ENCODE results near the gene TFDP2.

- TF ChIP-seq, protein P1, sequence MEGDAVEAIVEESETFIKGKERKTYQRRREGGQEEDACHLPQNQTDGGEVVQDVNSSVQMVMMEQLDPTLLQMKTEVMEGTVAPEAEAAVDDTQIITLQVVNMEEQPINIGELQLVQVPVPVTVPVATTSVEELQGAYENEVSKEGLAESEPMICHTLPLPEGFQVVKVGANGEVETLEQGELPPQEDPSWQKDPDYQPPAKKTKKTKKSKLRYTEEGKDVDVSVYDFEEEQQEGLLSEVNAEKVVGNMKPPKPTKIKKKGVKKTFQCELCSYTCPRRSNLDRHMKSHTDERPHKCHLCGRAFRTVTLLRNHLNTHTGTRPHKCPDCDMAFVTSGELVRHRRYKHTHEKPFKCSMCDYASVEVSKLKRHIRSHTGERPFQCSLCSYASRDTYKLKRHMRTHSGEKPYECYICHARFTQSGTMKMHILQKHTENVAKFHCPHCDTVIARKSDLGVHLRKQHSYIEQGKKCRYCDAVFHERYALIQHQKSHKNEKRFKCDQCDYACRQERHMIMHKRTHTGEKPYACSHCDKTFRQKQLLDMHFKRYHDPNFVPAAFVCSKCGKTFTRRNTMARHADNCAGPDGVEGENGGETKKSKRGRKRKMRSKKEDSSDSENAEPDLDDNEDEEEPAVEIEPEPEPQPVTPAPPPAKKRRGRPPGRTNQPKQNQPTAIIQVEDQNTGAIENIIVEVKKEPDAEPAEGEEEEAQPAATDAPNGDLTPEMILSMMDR (IDR thresholded peaks at IDR 0.05), result no peak
- no peak for TF ChIP-seq POLR2A (IDR thresholded peaks at IDR 0.05)
These were observed 72.0 kb downstream of the TFDP2 start for GRCh38 chr3:142077155-142077858.
